Right atrium auricular region (tissue), 2 donors: ENCODE measurements around the gene ACTR2. TPM values are rescaled to one million over a fixed set of nuclear protein-coding genes. Genes with fewer than 3 reads are reported as not detected.

Experiments used
- DNase-seq: peaks from one replicate; pipeline ENCODE4 v3.0.0-alpha.2; 2019; ENCODE audit warnings: low spot score
- H3K27ac ChIP-seq, 2 donors: fragments of 200-600 bp; sonication (generic); 1 replicate in 1 of 2; 2 replicates in 1 of 2; pipeline ENCODE4 v1.5.1; 2016 to 2019
- H3K27me3 ChIP-seq, 2 donors: fragments of 200-600 bp; sonication (generic); one replicate each; pipeline versions ENCODE4 v1.5.1 to v1.6.0; 2017 to 2019
- H3K36me3 ChIP-seq: fragments of 200-600 bp; sonication (generic); one replicate; pipeline ENCODE4 v1.5.1; 2016
- H3K4me1 ChIP-seq, 2 donors: fragments of 200-600 bp; sonication (generic); one replicate each; pipeline versions ENCODE4 v1.5.1 to v1.6.0; 2017 to 2019
- H3K4me3 ChIP-seq, 2 donors: fragments of 200-600 bp; sonication (generic); 1 replicate in 1 of 2; 2 replicates in 1 of 2; pipeline ENCODE4 v1.5.1; 2017 to 2019; ENCODE audit warnings: mild to moderate bottlenecking in 1 of 2, moderate library complexity in 1 of 2
- H3K9me3 ChIP-seq, 2 donors: fragments of 200-600 bp; sonication (generic); one replicate each; pipeline ENCODE4 v1.5.1; 2019
- CTCF ChIP-seq, 2 donors: fragments of 200-600 bp; sonication (generic); IDR thresholded peaks; one replicate each; pipeline ENCODE4 v1.5.1; 2019; ENCODE audit warnings: antibody characterized with exemption in 2 of 2
- total RNA-seq, 2 donors: library from RNA; depleted of rRNA; stranded (reverse); fragments of >200 nt; gene quantifications; one replicate each; pipeline ENCODE4 v1.1.0, GENCODE V29; 2016

ACTR2 gene
- total RNA-seq, 2 donors from 2014 or later = 41.2 to 45.5 TPM

DNA sequence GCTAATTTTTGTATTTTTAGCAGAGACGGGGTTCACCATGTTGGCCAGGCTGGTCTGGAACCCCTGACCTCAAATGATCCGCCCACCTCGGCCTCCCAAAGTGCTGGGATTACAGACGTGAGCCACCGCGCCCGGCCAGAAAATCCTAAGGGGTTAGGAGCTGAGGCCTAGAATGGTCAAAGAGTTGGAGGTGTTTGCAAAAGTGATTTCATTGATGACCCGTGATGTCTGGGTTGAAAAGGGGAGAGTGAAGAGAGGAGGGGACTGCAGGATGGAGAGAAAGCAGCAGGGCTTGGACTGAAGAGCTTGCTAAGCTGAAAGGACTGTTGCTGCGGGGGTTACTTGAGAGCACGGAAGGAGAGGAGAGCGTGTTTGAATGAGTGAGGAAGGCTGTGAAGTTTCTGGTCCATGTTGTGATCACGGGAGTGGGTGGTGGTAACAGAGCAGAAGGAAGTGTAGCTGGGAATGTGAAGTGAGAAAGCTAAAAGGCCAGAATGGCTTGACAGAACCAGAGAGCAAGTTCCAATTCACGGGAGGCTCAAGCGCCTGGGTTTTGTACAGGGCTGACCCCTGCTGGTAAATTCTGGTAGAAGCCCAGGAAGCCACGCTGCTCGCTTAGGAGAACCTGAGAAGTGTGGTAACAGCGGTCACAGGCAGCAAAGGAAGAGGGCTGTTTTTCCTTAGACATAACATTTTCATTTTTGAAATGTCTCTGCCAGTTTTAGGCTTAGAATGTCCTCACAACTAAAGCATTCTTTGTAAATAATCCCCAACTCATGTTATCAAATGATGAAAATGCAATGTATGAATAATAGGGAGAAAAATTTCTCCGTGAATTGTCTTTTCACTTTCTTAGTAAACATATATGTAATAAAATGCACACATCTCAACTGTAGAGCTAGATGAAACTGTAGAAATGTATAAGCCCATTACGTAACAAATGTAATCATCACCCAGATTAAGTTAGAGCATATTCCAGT lies 40.5 kb upstream of the ACTR2 start:
- peak; percentile 88 for DNase-seq
- H3K4me3 ChIP-seq = no peak overlapping the region
- peak; percentile 60 to 85 for TF ChIP-seq CTCF (IDR thresholded peaks at IDR 0.05)
- H3K36me3 ChIP-seq = no peaks in the 10 kb centered on the region
- no peaks in the 10 kb centered on the region for H3K9me3 ChIP-seq
- H3K27ac ChIP-seq = no peak overlapping the region
- H3K4me1 ChIP-seq = peaks cover 0 to 7% of the 10 kb centered on the region in 2 donors
- no peaks in the 10 kb centered on the region for H3K27me3 ChIP-seq

DNA sequence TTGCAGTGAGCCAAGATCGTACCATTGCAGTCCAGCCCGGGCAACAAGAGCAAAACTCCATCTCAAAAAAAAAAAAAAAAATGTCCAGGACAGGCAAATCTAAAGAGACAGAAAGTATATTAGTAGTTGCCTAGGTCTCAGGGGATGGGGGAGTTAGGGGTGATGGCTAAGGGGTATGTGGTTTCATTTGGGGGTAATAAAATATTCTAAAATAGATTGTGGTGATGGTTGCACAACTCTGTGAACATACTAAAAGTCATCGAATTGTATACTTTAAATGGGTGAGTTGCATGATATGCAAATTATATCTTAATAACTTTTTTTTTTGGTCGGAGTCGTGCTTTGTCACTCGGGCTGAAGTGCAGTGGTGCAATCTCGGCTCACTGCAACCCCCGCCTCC lies 34.2 kb upstream of the ACTR2 start:
- DNase-seq = no peak
- H3K27ac ChIP-seq = no peak overlapping the region
- H3K27me3 ChIP-seq = no peaks in the 10 kb centered on the region
- no peaks in the 10 kb centered on the region for H3K9me3 ChIP-seq
- peaks cover 0 to 2% of the 10 kb centered on the region in 2 donors for H3K4me1 ChIP-seq
- H3K4me3 ChIP-seq = no peak overlapping the region
- no peaks in the 10 kb centered on the region for H3K36me3 ChIP-seq
- TF ChIP-seq CTCF (IDR thresholded peaks at IDR 0.05) = no peak

GRCh38 chr2:65198737-65199136 lies 28.9 kb upstream of the ACTR2 start:
- no peaks in the 10 kb centered on the region for H3K27me3 ChIP-seq
- no peak for DNase-seq
- no peaks in the 10 kb centered on the region for H3K9me3 ChIP-seq
- H3K4me3 ChIP-seq = no peak overlapping the region
- H3K36me3 ChIP-seq = no peaks in the 10 kb centered on the region
- no peak overlapping the region for H3K27ac ChIP-seq
- H3K4me1 ChIP-seq = peaks cover 0 to 10% of the 10 kb centered on the region in 2 donors
- no peak for TF ChIP-seq CTCF (IDR thresholded peaks at IDR 0.05)

- Histone ChIP-seq H3K27me3 (no peaks in the 10 kb centered on the region), H3K4me3 (no peak overlapping the region), H3K9me3 (no peaks in the 10 kb centered on the region), H3K36me3 (no peaks in the 10 kb centered on the region), H3K27ac (no peak overlapping the region), H3K4me1 (peaks cover 0 to 10% of the 10 kb centered on the region in 2 donors)
- no peak for TF ChIP-seq CTCF (IDR thresholded peaks at IDR 0.05)
- DNase-seq = no peak
These were observed 28.5 kb upstream of the ACTR2 start for GRCh38 chr2:65199166-65199565.

DNA sequence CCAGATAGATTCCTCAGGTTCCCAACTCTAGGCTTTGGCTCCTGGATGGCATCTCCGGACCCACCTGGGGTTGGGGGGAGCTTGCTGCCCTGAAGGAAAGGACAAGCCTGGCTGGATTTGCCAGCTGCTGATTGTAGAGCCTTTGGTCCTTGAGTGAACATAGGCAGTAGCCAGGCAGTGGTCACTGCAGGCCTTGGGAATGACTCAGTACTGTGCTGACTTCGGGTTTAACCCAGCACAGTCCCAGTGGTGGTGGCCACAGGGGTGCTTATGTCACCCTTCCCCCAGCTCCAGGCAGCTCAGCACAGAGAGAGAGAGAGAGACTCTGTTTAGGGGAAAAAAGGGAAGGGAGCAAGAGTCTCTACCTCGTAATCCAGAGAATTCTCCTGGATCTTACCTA lies 27.7 kb upstream of the ACTR2 start:
- Histone ChIP-seq H3K9me3 (no peaks in the 10 kb centered on the region), H3K27ac (no peak overlapping the region), H3K36me3 (no peaks in the 10 kb centered on the region), H3K4me1 (peaks cover 0 to 10% of the 10 kb centered on the region in 2 donors), H3K27me3 (no peaks in the 10 kb centered on the region), H3K4me3 (no peak overlapping the region)
- no peak for TF ChIP-seq CTCF (IDR thresholded peaks at IDR 0.05)
- DNase-seq = no peak
